MM.1S (cell line): ENCODE data around the gene MYOCD.

Experiments
- DNase-seq: peaks from one replicate; pipeline ENCODE4 v3.0.0-alpha.2; 2015
- H2AFZ ChIP-seq: fragments of 300-600 bp; sonication (generic); 2 replicates; pipeline ENCODE4 v1.6.0; 2016; ENCODE audit warnings: antibody characterized with exemption, low read length
- H3F3A ChIP-seq: fragments of 300-600 bp; sonication (generic); 2 replicates; pipeline ENCODE4 v1.6.1; 2016; ENCODE audit warnings: mild to moderate bottlenecking, antibody characterized with exemption, low read length, moderate library complexity, mixed read lengths; ENCODE audit not compliant: insufficient read depth
- H3K27ac ChIP-seq: fragments of 300-600 bp; sonication (generic); 2 replicates; pipeline ENCODE4 v1.5.1; 2016; ENCODE audit warnings: mild to moderate bottlenecking, low read length
- H3K27me3 ChIP-seq: fragments of 300-600 bp; sonication (generic); replicated peaks from 2 replicates; pipeline ENCODE4 v1.6.0; 2016; ENCODE audit warnings: low read length; ENCODE audit not compliant: insufficient read depth
- H3K36me3 ChIP-seq: fragments of 300-600 bp; sonication (generic); replicated peaks from 2 replicates; pipeline ENCODE4 v1.6.1; 2016; ENCODE audit warnings: mild to moderate bottlenecking, low read length, mixed read lengths; ENCODE audit not compliant: insufficient read depth
- H3K4me1 ChIP-seq: fragments of 300-600 bp; sonication (generic); 2 replicates; pipeline ENCODE4 v1.6.1; 2016; ENCODE audit warnings: low read length, mixed read lengths
- H3K4me2 ChIP-seq: fragments of 300-600 bp; sonication (generic); 2 replicates; pipeline ENCODE4 v1.6.0; 2016; ENCODE audit warnings: low read depth, low read length
- H3K4me3 ChIP-seq: fragments of 300-600 bp; sonication (generic); 2 replicates; pipeline ENCODE4 v1.5.1; 2016; ENCODE audit warnings: low read length, mixed read lengths
- H3K79me2 ChIP-seq: fragments of 300-600 bp; sonication (generic); 2 replicates; pipeline ENCODE4 v1.6.1; 2016; ENCODE audit warnings: mixed run types, low read length, mixed read lengths
- H3K9ac ChIP-seq: fragments of 300-600 bp; sonication (generic); 2 replicates; pipeline ENCODE4 v1.6.1; 2016; ENCODE audit warnings: low read length, mixed read lengths
- H3K9me2 ChIP-seq: fragments of 300-600 bp; sonication (generic); replicated peaks from 2 replicates; pipeline ENCODE4 v1.6.1; 2016; ENCODE audit warnings: mild to moderate bottlenecking, low read length, mixed read lengths; ENCODE audit not compliant: insufficient read depth
- H3K9me3 ChIP-seq: fragments of 300-600 bp; sonication (generic); replicated peaks from 2 replicates; pipeline ENCODE4 v1.6.1; 2016; ENCODE audit warnings: mild to moderate bottlenecking, low read length, mixed read lengths; ENCODE audit not compliant: insufficient read depth
- H4K20me1 ChIP-seq: fragments of 300-600 bp; sonication (generic); 2 replicates; pipeline ENCODE4 v1.6.1; 2016; ENCODE audit warnings: mild to moderate bottlenecking, low read length, moderate library complexity, mixed read lengths; ENCODE audit not compliant: insufficient read depth
- CTCF ChIP-seq: fragments of 300-600 bp; sonication (generic); IDR thresholded peaks from 2 replicates; pipeline ENCODE4 v1.5.1; 2016; ENCODE audit warnings: antibody characterized with exemption, low read length, mixed read lengths
- EZH2 ChIP-seq: fragments of 300-600 bp; sonication (generic); optimal IDR thresholded peaks from 2 replicates; pipeline ENCODE3; 2017; ENCODE audit warnings: low read depth, mild to moderate bottlenecking, antibody characterized with exemption, low read length, mixed read lengths
- EZH2phosphoT487 ChIP-seq: fragments of 300-600 bp; sonication (generic); IDR thresholded peaks from 2 replicates; pipeline ENCODE4 v1.6.1; 2018; ENCODE audit warnings: antibody characterized with exemption, low read length

The MYOCD gene

GRCh38 chr17:12623220-12623848, 42.4 kb upstream of the MYOCD start:
- no peak for DNase-seq
- Histone ChIP-seq H3K9me3 (no peaks in the 10 kb centered on the region), H3K27me3 (no peaks in the 10 kb centered on the region), H2AFZ (no peak overlapping the region), H3K4me2 (no peak overlapping the region), H3K27ac (no peak overlapping the region), H3K4me3 (no peak overlapping the region), H3F3A (no peaks in the 10 kb centered on the region), H3K36me3 (no peaks in the 10 kb centered on the region), H4K20me1 (no peaks in the 10 kb centered on the region), H3K9ac (no peak overlapping the region), H3K79me2 (no peaks in the 10 kb centered on the region), H3K4me1 (no peaks in the 10 kb centered on the region), H3K9me2 (no peaks in the 10 kb centered on the region)
- TF ChIP-seq EZH2phosphoT487 (no peak), CTCF (no peak), EZH2 (no peak)

DNA sequence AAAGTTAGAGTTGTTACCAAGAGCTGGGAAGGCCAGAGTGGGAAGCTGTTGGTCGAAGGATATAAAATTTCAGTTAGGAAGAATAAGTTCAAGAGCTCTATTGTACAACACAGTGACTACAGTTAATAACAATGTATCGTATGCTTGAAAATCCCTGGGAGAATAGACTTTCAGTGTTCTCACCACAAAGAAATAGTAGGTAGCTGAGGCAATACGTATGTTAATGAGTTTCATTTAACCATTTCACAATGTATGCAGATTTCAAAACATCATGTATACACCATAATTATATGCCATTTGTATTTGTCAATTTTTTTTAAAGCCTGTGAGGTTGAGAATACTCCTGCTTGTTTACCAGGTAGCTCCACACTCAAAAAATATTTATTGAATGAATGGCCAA, 41.5 kb upstream of the MYOCD start:
- no peaks in the 10 kb centered on the region for H3K9me2 ChIP-seq
- H3K4me3 ChIP-seq: no peak overlapping the region
- H3F3A ChIP-seq: no peaks in the 10 kb centered on the region
- H4K20me1 ChIP-seq: no peaks in the 10 kb centered on the region
- no peaks in the 10 kb centered on the region for H3K36me3 ChIP-seq
- no peaks in the 10 kb centered on the region for H3K27me3 ChIP-seq
- H2AFZ ChIP-seq: no peak overlapping the region
- no peaks in the 10 kb centered on the region for H3K9me3 ChIP-seq
- no peak overlapping the region for H3K9ac ChIP-seq
- H3K27ac ChIP-seq: no peak overlapping the region
- H3K4me2 ChIP-seq: no peak overlapping the region
- H3K4me1 ChIP-seq: no peaks in the 10 kb centered on the region
- H3K79me2 ChIP-seq: no peaks in the 10 kb centered on the region
- no peak for DNase-seq
- TF ChIP-seq CTCF: no peak
- TF ChIP-seq EZH2: no peak
- no peak for TF ChIP-seq EZH2phosphoT487

GRCh38 chr17:12625092-12625491, 40.6 kb upstream of the MYOCD start:
- Histone ChIP-seq H3K4me1 (no peaks in the 10 kb centered on the region), H2AFZ (no peak overlapping the region), H3K4me2 (no peak overlapping the region), H3K9me2 (no peaks in the 10 kb centered on the region), H3K9ac (no peak overlapping the region), H3K79me2 (no peaks in the 10 kb centered on the region), H3K9me3 (no peaks in the 10 kb centered on the region), H3K36me3 (no peaks in the 10 kb centered on the region), H3K27ac (no peak overlapping the region), H3K27me3 (no peaks in the 10 kb centered on the region), H3F3A (no peaks in the 10 kb centered on the region), H4K20me1 (no peaks in the 10 kb centered on the region), H3K4me3 (no peak overlapping the region)
- TF ChIP-seq EZH2 (no peak), CTCF (no peak), EZH2phosphoT487 (no peak)
- DNase-seq: no peak
